Fibroblast of lung (primary cell): ENCODE results near the gene SCRG1.

Experiments
- EZH2 ChIP-seq: IDR thresholded peaks from 2 replicates; pipeline ENCODE4 v1.5.1; 2012; ENCODE audit warnings: low read length, control low read depth, mild to moderate bottlenecking; ENCODE audit errors: missing control alignments
- TF ChIP-seq, protein P1 (sequence below), 2 donors: IDR thresholded peaks in 1 of 2; conservative IDR thresholded peaks in 1 of 2; 1 replicate in 1 of 2; 2 replicates in 1 of 2; pipeline ENCODE4 v1.5.1; 2011 to 2012; ENCODE audit warnings: low read length in 2 of 2, control low read depth in 1 of 2, inconsistent platforms in 1 of 2, low read depth in 1 of 2, mild to moderate bottlenecking in 1 of 2

DNA sequence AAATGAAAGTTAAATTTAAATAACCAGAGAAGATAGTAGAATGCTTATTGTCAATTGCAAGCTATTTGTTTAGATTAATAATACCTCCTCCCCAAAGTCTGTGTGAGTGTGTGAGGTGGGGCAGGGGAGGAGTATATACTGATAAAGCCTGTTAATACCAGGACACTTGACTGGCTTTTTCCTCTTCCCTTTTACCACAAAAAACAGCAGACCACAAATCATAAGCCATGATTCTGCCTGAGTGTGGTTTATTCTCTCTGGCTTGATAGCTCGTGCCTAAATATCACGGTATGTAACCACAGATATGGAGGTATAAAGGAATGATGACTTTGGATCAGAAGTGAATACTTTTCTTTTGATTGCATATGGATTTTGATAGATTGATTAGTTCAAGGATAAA, 21.9 kb upstream of the SCRG1 start:
- TF ChIP-seq, protein P1, sequence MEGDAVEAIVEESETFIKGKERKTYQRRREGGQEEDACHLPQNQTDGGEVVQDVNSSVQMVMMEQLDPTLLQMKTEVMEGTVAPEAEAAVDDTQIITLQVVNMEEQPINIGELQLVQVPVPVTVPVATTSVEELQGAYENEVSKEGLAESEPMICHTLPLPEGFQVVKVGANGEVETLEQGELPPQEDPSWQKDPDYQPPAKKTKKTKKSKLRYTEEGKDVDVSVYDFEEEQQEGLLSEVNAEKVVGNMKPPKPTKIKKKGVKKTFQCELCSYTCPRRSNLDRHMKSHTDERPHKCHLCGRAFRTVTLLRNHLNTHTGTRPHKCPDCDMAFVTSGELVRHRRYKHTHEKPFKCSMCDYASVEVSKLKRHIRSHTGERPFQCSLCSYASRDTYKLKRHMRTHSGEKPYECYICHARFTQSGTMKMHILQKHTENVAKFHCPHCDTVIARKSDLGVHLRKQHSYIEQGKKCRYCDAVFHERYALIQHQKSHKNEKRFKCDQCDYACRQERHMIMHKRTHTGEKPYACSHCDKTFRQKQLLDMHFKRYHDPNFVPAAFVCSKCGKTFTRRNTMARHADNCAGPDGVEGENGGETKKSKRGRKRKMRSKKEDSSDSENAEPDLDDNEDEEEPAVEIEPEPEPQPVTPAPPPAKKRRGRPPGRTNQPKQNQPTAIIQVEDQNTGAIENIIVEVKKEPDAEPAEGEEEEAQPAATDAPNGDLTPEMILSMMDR (conservative IDR thresholded peaks at IDR 0.05 in 1 of 2, IDR thresholded peaks at IDR 0.05 in 1 of 2; ENCODE audit: low read depth in 1 of 2, low read length in 2 of 2): no peak
- TF ChIP-seq EZH2: no peak
